ENCODE results near the gene FAM53A.
"Not testable (repeated sequence)": the region's sequence is repeated elsewhere in the genome, so short reads cannot be mapped to it uniquely, and the experiment has no call there.

The FAM53A gene

DNA sequence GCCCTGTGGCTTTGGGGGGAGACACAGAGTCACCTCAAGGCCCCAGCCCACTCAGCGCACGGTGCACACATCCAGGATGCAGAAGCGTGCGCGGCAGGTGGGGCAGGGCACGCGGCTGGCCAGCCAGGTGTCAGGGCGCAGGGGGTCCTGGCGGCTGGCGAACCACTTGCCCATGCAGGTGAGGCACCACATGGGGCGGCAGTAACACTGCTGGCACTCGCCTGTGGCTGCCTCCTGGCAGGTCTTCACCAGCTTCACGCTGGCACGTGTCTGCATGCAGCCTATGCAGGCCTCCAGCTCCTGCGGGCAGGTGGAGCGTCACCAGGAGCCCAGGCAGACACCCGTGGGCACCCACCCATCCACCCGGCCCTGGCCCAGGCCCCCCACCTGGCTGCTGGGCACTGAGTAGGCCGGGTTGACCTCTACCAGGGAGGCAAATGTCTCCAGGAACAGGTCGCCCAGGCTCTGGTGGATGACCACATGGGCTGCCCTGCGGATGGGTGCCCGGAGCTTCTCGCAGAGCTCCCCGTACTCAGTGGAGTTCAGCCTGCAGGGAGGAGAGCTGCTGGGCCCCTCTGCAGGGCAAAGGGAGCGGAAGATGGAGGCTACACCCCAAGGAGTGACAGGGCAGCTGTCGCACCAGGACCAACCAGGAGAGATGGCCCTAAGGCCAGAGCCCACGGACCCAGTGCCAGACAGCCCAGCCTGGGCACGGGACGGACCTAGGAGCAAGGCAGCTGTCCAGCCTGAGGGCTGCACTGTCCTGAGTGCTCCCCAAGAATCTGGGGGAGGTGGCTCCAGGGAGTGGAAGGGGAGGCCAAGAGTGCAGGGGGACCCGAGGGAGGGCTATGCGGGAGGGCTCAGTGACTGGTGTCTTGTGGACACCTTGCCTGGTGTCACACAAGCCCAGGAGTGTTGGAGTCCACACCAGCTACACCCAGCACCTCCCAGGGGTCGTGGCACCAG lies 33.3 kb upstream of the FAM53A start:
- DNase-seq (ENCODE audit: low spot score), result no peak

- DNase-seq (ENCODE audit: low spot score), result no peak
These were observed 32.2 kb upstream of the FAM53A start for GRCh38 chr4:1716065-1716945.

- no peak for DNase-seq (ENCODE audit: low spot score)
These were observed 31.1 kb upstream of the FAM53A start for GRCh38 chr4:1715002-1715758.

DNA sequence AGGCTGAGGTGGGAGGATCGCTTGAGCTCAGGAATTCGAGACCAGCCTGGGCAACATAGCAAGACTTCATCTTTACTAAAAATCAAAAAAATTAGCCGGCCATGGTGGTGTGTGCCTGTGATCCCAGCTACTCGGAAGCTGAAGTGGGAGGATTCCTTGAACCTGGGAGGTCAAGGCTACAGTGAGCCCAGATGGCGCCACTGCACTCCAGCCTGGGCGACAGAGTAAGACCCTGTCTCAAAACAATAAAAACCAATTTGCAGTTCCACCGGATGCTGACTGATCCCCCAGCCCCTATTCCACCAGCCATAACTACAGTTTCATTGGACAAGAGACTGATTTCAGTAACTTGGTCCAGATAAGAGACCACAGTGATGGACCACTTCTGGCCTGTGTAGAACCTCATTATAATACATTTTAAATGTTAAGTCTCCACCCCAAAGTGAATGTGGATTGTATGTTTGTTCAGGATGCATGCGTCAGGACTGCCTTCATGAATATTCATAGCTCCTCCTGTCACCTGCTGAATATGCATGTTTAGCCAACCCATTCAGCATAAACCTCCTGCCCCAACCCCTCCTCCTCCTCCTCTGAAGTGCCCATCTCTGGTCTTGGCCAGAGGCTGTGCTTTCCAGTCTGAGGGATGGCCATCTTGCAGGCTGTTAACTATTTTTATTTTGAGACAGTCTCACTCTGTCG lies 30.3 kb upstream of the FAM53A start:
- no peak for DNase-seq (ENCODE audit: low spot score)

- no peak for DNase-seq (ENCODE audit: low spot score)
These were observed 29.1 kb upstream of the FAM53A start for GRCh38 chr4:1713003-1713851.

DNA sequence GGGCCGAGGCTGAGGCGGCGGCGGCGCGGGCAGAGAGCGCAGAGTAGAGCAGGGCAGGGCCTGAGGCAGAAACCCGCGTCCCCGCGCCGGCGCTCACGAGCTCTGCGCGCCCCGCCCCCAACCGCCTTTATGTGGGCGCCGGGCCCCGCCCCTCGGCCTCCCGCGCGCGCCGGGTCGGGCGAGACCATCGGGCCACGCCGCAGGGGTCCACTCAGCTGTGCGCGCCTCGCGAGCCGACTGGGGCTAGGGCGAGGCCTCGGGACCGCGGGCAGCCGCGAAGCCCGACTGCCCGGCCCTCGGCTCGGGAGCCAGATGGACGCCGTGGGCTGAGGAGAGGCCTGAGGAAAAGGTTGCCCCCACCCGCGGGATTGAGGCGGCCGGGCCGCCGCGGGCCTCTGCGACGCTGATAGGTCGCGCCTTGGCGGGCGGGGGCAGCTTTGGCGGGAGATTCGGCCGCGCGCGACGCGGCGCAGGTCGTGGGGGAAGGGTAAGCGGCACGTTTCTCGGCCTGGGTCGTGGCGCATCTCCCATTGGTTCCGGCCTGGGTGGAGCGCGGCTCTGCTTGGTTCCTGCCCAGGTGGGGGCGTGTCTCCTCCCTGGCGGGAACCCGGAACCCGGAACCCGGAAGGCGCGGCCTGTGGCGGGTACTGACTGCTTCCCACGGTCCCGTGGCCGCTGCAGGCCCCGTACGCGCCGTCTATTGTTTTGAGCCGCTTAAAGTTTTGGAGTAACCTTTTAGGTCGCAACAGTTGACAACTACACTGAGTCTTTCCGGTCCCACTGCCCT lies 28.3 kb upstream of the FAM53A start, which contains the start of gene SLBP:
Gene SLBP, minus strand, starts transcription at position 104 of the 787 bp plus-strand sequence. CDS start 131 bp downstream, outside the sequence.
- DNase-seq (ENCODE audit: low spot score), result peak; percentile 84

DNA sequence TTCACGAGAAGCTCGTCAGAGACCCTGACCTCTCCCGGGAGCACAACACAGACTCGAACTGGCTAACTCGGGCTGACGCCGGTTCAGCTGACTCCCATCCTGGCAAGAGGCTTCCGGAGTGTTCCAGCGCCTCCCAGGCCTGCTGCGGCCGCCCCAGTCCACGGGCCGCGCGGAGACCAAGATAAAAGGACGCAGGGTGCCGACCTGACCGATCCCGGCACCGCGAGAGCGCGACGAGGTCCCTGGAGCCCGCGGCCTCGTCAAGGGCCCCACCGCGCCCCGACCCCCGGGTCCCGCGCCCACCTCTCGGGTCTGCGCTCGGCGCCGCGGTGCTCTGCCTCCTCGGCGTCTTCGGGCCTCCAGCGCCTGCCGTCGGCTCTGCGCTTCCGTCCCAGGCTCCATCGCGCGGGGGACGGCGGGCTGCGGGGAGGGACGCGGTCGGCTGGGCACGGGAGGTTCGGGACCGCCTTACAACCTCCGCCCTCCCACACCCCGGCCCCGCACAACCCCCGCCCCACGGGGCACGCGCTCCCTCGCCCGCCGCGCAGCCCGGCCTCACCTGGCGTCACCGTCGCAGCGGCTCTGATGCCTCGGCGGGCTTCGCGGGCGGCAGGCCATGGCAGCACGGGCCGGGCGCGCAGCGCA lies 27.6 kb upstream of the FAM53A start:
- DNase-seq (ENCODE audit: low spot score), result no peak

DNA sequence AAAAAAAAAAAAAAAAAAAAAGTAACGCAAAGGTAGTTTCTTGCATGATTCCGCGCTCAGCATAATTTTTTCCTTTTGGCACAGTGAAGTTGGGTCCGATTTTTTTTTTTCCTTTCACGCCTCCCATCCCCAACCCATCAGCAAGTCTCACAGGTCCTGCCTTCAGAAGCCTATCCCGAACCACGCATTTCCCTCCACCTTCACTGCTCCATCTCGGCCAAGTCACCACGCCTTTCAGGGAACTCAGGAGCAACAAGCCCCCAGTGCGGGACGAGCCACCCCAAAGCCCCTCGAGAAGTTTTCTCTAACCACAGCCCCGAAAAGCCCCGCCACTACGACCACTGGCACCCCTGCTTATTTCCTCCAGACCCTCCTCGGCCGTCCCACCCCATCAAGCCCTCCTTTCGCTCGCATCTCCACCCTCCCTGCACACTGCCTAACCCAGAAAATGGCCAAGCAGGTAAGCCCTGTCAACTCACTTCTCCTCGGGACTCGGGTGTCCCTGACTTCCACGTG lies 27.0 kb upstream of the FAM53A start:
- DNase-seq (ENCODE audit: low spot score), result no peak

DNA sequence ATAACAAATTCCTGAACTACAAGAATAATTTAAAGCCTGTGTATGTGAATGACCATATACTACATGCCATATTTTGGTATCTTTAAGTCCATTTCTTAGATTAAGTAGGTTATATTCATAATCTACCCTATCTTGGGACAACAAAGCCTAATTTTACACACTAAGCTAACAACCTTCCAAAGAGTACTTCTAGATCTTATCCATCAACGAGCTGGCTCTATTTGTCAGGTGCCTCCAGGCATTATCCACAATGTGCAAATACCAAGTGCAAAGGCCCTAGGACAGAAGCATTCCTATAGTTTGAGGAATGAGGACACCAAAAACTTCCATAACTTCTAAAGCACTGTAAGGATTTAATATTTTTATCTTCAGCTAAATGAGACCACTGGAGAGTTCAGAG lies 24.5 kb upstream of the FAM53A start:
- no peak for DNase-seq (ENCODE audit: low spot score)

GRCh38 chr4:1706358-1706757 lies 22.2 kb upstream of the FAM53A start:
- DNase-seq (ENCODE audit: low spot score), result no peak

DNA sequence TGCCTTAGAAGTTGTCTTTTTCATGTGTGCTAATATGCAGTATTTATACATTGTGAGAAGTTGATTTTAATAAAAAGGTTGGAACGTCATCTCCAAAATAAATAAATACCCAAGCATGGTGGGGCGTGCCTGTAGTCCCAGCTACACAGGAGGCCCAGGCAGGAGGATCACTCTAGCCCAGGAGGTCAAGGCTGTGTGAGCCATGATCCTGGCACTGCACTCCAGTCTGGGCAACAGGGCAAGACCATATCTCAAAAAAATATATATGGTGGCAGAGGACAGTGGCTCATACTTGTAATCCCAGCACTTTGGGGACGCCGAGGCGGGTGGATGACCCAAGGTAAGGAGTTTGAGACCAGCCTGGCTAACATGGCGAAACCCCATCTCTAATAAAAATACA lies 21.6 kb upstream of the FAM53A start:
- DNase-seq (ENCODE audit: low spot score), result no peak

DNA sequence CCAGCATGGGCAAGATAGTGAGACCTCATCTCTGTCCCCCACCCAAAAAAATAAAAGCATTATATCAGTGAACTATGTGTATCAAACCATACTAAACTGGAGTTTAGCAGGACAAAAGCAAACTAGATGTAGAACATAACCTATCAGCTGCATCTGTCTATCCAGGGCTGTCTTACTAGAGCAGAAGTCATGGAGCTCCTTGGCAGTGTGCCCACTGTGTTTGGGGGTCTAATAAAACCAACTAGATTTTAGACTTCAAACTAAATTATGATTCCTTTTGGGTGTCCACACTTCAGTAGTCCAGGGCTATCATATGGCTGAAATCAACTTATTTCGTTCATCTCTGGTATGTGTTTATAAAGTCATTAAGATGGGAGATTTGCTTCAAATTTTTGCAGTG lies 19.8 kb upstream of the FAM53A start:
- DNase-seq (ENCODE audit: low spot score), result no peak

DNA sequence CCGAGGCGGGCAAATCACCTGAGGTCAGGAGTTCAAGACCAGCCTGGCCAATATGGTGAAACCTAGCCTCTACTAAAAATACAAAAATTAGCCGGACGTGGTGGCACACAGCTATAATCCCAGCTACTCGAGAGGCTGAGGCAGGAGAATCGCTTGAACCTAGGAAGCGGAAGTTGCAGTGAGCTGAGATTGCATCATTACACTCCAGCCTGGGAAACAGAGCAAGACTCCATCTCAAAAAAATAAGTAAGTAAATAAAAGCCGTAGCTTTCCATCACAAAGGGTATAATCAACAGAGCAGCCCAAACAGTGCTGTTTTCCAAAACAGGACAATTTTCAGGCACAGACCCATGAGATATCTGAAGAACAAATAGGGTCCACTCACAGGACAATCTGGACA lies 17.6 kb upstream of the FAM53A start:
- not testable (repeated sequence) for DNase-seq (ENCODE audit: low spot score)

DNA sequence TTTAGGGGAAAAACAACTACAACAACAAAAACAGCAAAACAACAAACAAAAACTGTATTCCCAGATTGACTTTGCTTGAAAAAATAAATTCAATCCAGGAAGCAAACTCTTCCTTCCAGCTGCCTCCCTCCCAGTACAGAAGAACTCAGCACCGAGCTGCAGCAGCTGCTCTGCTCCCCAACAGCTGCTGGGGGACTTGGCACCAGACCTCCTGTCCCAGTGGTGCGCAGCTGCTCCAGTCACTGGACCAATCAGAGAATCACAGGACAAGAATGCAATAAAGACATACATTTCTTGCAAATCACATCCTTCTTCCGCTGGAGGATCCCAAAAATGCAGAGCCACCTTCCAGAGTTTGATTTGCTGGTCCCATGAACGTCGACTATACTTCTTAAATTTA lies 11.8 kb upstream of the FAM53A start:
- no peak for DNase-seq (ENCODE audit: low spot score)

- peak; percentile 40 for DNase-seq (ENCODE audit: low spot score)
These were observed 9.2 kb upstream of the FAM53A start for GRCh38 chr4:1693131-1693896.

DNA sequence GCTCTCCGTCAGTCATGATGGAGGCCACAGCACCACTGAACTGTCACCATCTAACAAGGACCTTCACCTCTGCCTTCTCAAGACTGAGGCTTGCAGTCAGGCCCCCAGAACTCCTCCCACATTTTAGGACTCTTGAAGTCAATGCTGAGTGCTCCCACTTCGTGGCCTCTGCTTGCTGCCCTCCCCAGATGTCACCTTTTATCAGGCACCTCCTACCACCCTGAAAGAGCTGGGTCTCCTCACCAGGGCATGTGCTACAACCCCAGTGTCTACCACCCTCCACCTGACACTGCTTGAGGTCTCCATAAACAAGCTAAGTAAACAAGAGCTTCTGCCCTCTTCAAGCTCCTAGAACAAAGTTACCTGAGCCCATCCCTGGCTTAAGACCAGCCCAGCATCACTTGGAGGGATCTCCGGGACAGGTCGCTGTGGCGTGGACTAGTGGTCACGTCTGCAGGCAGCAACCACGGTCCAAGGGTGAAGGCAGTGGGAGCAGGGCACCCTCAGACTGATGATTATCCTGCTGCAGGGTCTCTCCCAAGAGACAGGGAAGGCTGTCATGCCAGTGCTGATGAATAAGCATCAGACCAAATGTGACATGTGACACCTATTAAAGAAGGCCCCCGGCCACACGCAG lies 7.7 kb upstream of the FAM53A start:
- no peak for DNase-seq (ENCODE audit: low spot score)

- DNase-seq (ENCODE audit: low spot score), result no peak
These were observed 6.6 kb upstream of the FAM53A start for GRCh38 chr4:1690698-1691097.

All from COLO829 (cell line).